B cell (primary cell): Measurements from ENCODE around the gene PPP6R2. TPM values are rescaled to one million over a fixed set of nuclear protein-coding genes. Genes with fewer than 3 reads are reported as not detected.
"Not testable (repeated sequence)": the region's sequence is repeated elsewhere in the genome, so short reads cannot be mapped to it uniquely, and the experiment has no call there.

Experiments used
- ATAC-seq: fragments of 200-7000 bp; cut with Tn5 transposase; one replicate; pipeline ENCODE4 v1.10.0; 2021; ENCODE audit warnings: low read depth, mild to moderate bottlenecking, moderate number of reproducible peaks, moderate library complexity
- CTCF ChIA-PET: fragments of 350-600 bp; sonication (Branson Sonifier 250); formaldehyde crosslinking; loops from one replicate; lab custom pipeline; 2021; ENCODE audit warnings: antibody characterized with exemption, inconsistent platforms; lab: Charles Lee
- POLR2A ChIA-PET: fragments of 350-600 bp; sonication (Branson Sonifier 250); formaldehyde crosslinking; loops from one replicate; lab custom pipeline; 2021; ENCODE audit warnings: antibody characterized with exemption; lab: Charles Lee
- DNase-seq: peaks from one replicate; pipeline ENCODE4 v3.0.0; 2013
- H2AFZ ChIP-seq: 2 replicates; pipeline ENCODE4 v1.6.1; 2012; ENCODE audit warnings: mild to moderate bottlenecking, low read depth, low read length; ENCODE audit not compliant: insufficient read depth, poor library complexity, severe bottlenecking
- H3K27ac ChIP-seq, 2 donors: 1 replicate in 1 of 2; 2 replicates in 1 of 2; pipeline ENCODE4 v1.5.1; 2012 to 2013; ENCODE audit warnings: low read length in 2 of 2, mild to moderate bottlenecking in 2 of 2, moderate library complexity in 1 of 2
- H3K27me3 ChIP-seq, 4 experiments: fragments of 200-600 bp in 1 of 4; sonication (generic) in 1 of 4; replicated peaks in 1 of 4; 1 replicate in 2 of 4; 2 replicates in 2 of 4; pipeline versions ENCODE4 v1.6.1 to v1.7.0; 2013 to 2016; ENCODE audit warnings: low read length in 3 of 4, mild to moderate bottlenecking in 2 of 4, mixed read lengths in 1 of 4, moderate library complexity in 1 of 4; ENCODE audit not compliant: insufficient read depth in 4 of 4, control insufficient read depth in 3 of 4; ENCODE audit errors: control extremely low read depth in 1 of 4
- H3K36me3 ChIP-seq, 2 experiments: replicated peaks in 1 of 2; 1 replicate in 1 of 2; 2 replicates in 1 of 2; pipeline versions ENCODE4 v1.6.1 to v1.7.1; 2013; ENCODE audit warnings: low read length in 1 of 2; ENCODE audit not compliant: insufficient read depth in 2 of 2, control insufficient read depth in 1 of 2; ENCODE audit errors: control extremely low read depth in 1 of 2, extremely low read depth in 1 of 2
- H3K4me1 ChIP-seq, 2 donors: fragments of 200-600 bp in 1 of 2; sonication (generic) in 1 of 2; 1 replicate in 1 of 2; 2 replicates in 1 of 2; pipeline versions ENCODE4 v1.5.1 to v1.6.1; 2013 to 2017; ENCODE audit warnings: low read length in 2 of 2; ENCODE audit not compliant: control insufficient read depth in 2 of 2, insufficient read depth in 2 of 2
- H3K4me2 ChIP-seq: replicated peaks from 2 replicates; pipeline ENCODE3; 2012; ENCODE audit warnings: mild to moderate bottlenecking, low read depth, low read length; ENCODE audit not compliant: poor library complexity, severe bottlenecking
- H3K4me3 ChIP-seq, 5 experiments: fragments of 200-600 bp in 1 of 5; sonication (generic) in 1 of 5; 1 replicate in 3 of 5; 2 replicates in 2 of 5; pipeline versions ENCODE4 v1.5.1 to v1.7.0; 2011 to 2016; ENCODE audit warnings: low read length in 4 of 5, mild to moderate bottlenecking in 4 of 5, low read depth in 2 of 5, control low read depth in 1 of 5, moderate library complexity in 1 of 5; ENCODE audit not compliant: insufficient read depth in 1 of 5; ENCODE audit errors: control extremely low read depth in 1 of 5, extremely low read depth in 1 of 5
- H3K79me2 ChIP-seq: fragments of 200-600 bp; sonication (generic); one replicate; pipeline ENCODE4 v1.6.0; 2016; ENCODE audit warnings: low read length; ENCODE audit not compliant: control insufficient read depth, insufficient read depth
- H3K9ac ChIP-seq: fragments of 200-600 bp; sonication (generic); 2 replicates; pipeline ENCODE4 v1.6.1; 2017; ENCODE audit warnings: mild to moderate bottlenecking, low read length, moderate library complexity
- H3K9me3 ChIP-seq, 3 donors: one replicate each; pipeline versions ENCODE4 v1.6.1 to v1.7.1; 2013; ENCODE audit warnings: low read length in 2 of 3; ENCODE audit not compliant: control insufficient read depth in 2 of 3, insufficient read depth in 1 of 3; ENCODE audit errors: control extremely low read depth in 1 of 3
- H4K20me1 ChIP-seq: 2 replicates; pipeline ENCODE4 v1.6.0; 2012; ENCODE audit warnings: mild to moderate bottlenecking, low read length; ENCODE audit not compliant: insufficient read depth, control insufficient read depth, poor library complexity, severe bottlenecking
- H3K27ac Mint-ChIP-seq: one replicate; pipeline ENCODE4 v1.8.0; 2021; ENCODE audit warnings: mixed read lengths
- H3K27me3 Mint-ChIP-seq: one replicate; pipeline ENCODE4 v1.8.0; 2021; ENCODE audit warnings: mixed read lengths
- H3K4me1 Mint-ChIP-seq: one replicate; pipeline ENCODE4 v1.8.0; 2021; ENCODE audit warnings: mixed read lengths
- H3K4me3 Mint-ChIP-seq: one replicate; pipeline ENCODE4 v1.8.0; 2021; ENCODE audit warnings: mixed read lengths
- H3K9me3 Mint-ChIP-seq: one replicate; pipeline ENCODE4 v1.8.0; 2022; ENCODE audit warnings: mixed read lengths; ENCODE audit not compliant: insufficient read depth
- EZH2 ChIP-seq: IDR thresholded peaks from 2 replicates; pipeline ENCODE4 v1.6.1; 2012; ENCODE audit warnings: borderline replicate concordance, low read depth, mild to moderate bottlenecking, moderate library complexity, low read length; ENCODE audit not compliant: insufficient read depth, poor library complexity, severe bottlenecking
- WGBS: methylation state at CpG from one replicate; pipeline ENCODE4 v1.1.5; 2013; ENCODE audit warnings: missing lambda C conversion rate; ENCODE audit not compliant: insufficient coverage; 5-methylcytosine and 5-hydroxymethylcytosine counted together
- intact Hi-C: fragments of 100-400 bp; cut with micrococcal nuclease; formaldehyde crosslinking; loops from one replicate; pipeline ENCODE4 v1.10.0; 2022
- polyA plus RNA-seq: library from polyadenylated mRNA; depleted of rRNA; stranded (reverse); fragments of >200 nt; gene quantifications from 2 replicates; pipeline ENCODE4 v1.2.3, GENCODE V29; 2012
- total RNA-seq, 2 donors: library from RNA; stranded (reverse); fragments of 120-200 nt in 1 of 2; gene quantifications; 1 replicate in 1 of 2; 2 replicates in 1 of 2; pipeline versions ENCODE4 v1.2.3 to v1.2.4, GENCODE V29; 2013 to 2022

The PPP6R2 gene
- total and polyA plus RNA-seq, 2 donors (not counting 1 experiment from before 2014, with no cell fraction given), result 91.4 to 98.7 TPM

GRCh38 chr22:50408311-50408710 lies 65.2 kb downstream of the PPP6R2 start:
- no peak overlapping the region for H3K4me3 Mint-ChIP-seq
- POLR2A ChIA-PET, result no interaction called here

GRCh38 chr22:50408954-50409353 lies 65.8 kb downstream of the PPP6R2 start:
- H3K4me3 ChIP-seq, H2AFZ ChIP-seq, H3K27ac ChIP-seq, H3K27ac Mint-ChIP-seq, H3K9me3 ChIP-seq, H3K4me1 ChIP-seq, H3K9ac ChIP-seq, intact Hi-C loops, H3K27me3 Mint-ChIP-seq, H3K4me3 Mint-ChIP-seq, ATAC-seq, CTCF ChIA-PET, H3K4me1 Mint-ChIP-seq, H3K9me3 Mint-ChIP-seq, H3K27me3 ChIP-seq, H3K79me2 ChIP-seq, POLR2A ChIA-PET, DNase-seq, H3K4me2 ChIP-seq: not testable (repeated sequence)
- Histone ChIP-seq H3K36me3 (peaks cover 3 to 37% of the 10 kb centered on the region in 2 experiments), H4K20me1 (peaks cover 11% of the 10 kb centered on the region)
- 100% methylated on average over 2 of the region's 9 CpGs for WGBS

More at GRCh38 chr22:50408311-50408710, 65.2 kb downstream of the PPP6R2 start:
- no peak for ATAC-seq
- H3K4me3 ChIP-seq, result no peak overlapping the region
- H4K20me1 ChIP-seq, result peaks cover 18% of the 10 kb centered on the region
- no peak overlapping the region for H3K9ac ChIP-seq
- no peaks in the 10 kb centered on the region for H3K27me3 ChIP-seq
- WGBS, result 98% methylated on average over 8 of the region's 13 CpGs
- H3K36me3 ChIP-seq, result peaks cover 3 to 31% of the 10 kb centered on the region in 2 experiments
- CTCF ChIA-PET, result interaction anchor here (0.7 kb wide), 1 partner anchor 9 kb away, joined by 3 read pairs; no protein-coding TSS in a partner anchor
- peaks cover 11% of the 10 kb centered on the region for H3K79me2 ChIP-seq
- intact Hi-C loops, result no loop called here
- H3K4me1 ChIP-seq, result peaks cover 6 to 8% of the 10 kb centered on the region in 2 donors
- no peak for TF ChIP-seq EZH2
- Mint-ChIP-seq H3K9me3 (no peaks in the 10 kb centered on the region), H3K4me1 (peaks cover 7% of the 10 kb centered on the region), H3K27me3 (no peaks in the 10 kb centered on the region), H3K27ac (no peak overlapping the region)
- no peaks in the 10 kb centered on the region for H3K9me3 ChIP-seq
- no peak for DNase-seq
- no peak overlapping the region for H3K27ac ChIP-seq
- H3K4me2 ChIP-seq, result no peak overlapping the region
- no peak overlapping the region for H2AFZ ChIP-seq
